Fibroblast of lung (primary cell): ENCODE measurements around the gene RFNG. TPM values are rescaled to one million over a fixed set of nuclear protein-coding genes. Genes with fewer than 3 reads are reported as not detected.

Experiments used
- DNase-seq, 2 donors: peaks; one replicate each; pipeline versions ENCODE4 v3.0.0 to v3.0.0-alpha.2; 2010; ENCODE audit warnings: low read depth in 2 of 2
- H2AFZ ChIP-seq: 2 replicates; pipeline ENCODE4 v1.5.1; 2012; ENCODE audit warnings: low read length, control low read depth, inconsistent platforms
- H3K27ac ChIP-seq: 2 replicates; pipeline ENCODE4 v1.5.1; 2011; ENCODE audit warnings: low read length, control low read depth; ENCODE audit not compliant: insufficient read depth
- H3K27me3 ChIP-seq: 2 replicates; pipeline ENCODE4 v1.5.1; 2011; ENCODE audit warnings: mild to moderate bottlenecking, low read length; ENCODE audit not compliant: control insufficient read depth, insufficient read depth
- H3K36me3 ChIP-seq: 2 replicates; pipeline ENCODE4 v1.5.1; 2011; ENCODE audit warnings: low read length; ENCODE audit not compliant: control insufficient read depth, insufficient read depth
- H3K4me1 ChIP-seq: 2 replicates; pipeline ENCODE4 v1.5.1; 2011; ENCODE audit warnings: low read length; ENCODE audit not compliant: control insufficient read depth, insufficient read depth; ENCODE audit errors: extremely low read depth
- H3K4me2 ChIP-seq: 2 replicates; pipeline ENCODE4 v1.5.1; 2011; ENCODE audit warnings: low read length, control low read depth; ENCODE audit not compliant: insufficient read depth; ENCODE audit errors: extremely low read depth
- H3K4me3 ChIP-seq, 4 experiments: fragments of 200-600 bp in 1 of 4; sonication (generic) in 1 of 4; replicated peaks in 1 of 4; 2 replicates each; pipeline ENCODE4 v1.5.1; 2011 to 2016; ENCODE audit warnings: low read length in 4 of 4, low read depth in 3 of 4, mild to moderate bottlenecking in 3 of 4, control low read depth in 2 of 4, inconsistent platforms in 1 of 4, mixed read lengths in 1 of 4; ENCODE audit not compliant: insufficient read depth in 1 of 4; ENCODE audit errors: control extremely low read depth in 1 of 4
- H3K79me2 ChIP-seq: 2 replicates; pipeline ENCODE4 v1.5.1; 2012; ENCODE audit warnings: mild to moderate bottlenecking, low read length, inconsistent platforms; ENCODE audit not compliant: control insufficient read depth, insufficient read depth
- H3K9ac ChIP-seq: 2 replicates; pipeline ENCODE4 v1.5.1; 2011; ENCODE audit warnings: mild to moderate bottlenecking, low read length, control low read depth; ENCODE audit not compliant: insufficient read depth
- H3K9me3 ChIP-seq: 2 replicates; pipeline ENCODE4 v1.5.1; 2012; ENCODE audit warnings: low read depth, low read length; ENCODE audit not compliant: control insufficient read depth, insufficient read depth
- H4K20me1 ChIP-seq: 2 replicates; pipeline ENCODE4 v1.5.1; 2011; ENCODE audit warnings: low read length; ENCODE audit not compliant: control insufficient read depth, insufficient read depth; ENCODE audit errors: extremely low read depth
- EZH2 ChIP-seq: IDR thresholded peaks from 2 replicates; pipeline ENCODE4 v1.5.1; 2012; ENCODE audit warnings: low read length, control low read depth, mild to moderate bottlenecking; ENCODE audit errors: missing control alignments
- polyA plus RNA-seq, 2 donors: library from polyadenylated mRNA; depleted of rRNA in 1 of 2; stranded (reverse) in 1 of 2; unstranded in 1 of 2; fragments of >200 nt; gene quantifications; 2 replicates each; pipeline ENCODE4 v1.2.1, GENCODE V29; 2011 to 2012; ENCODE audit warnings: missing spikeins in 1 of 2
- total RNA-seq: library from RNA; depleted of rRNA; stranded (reverse); fragments of >200 nt; gene quantifications from 2 replicates; pipeline ENCODE4 v1.2.1, GENCODE V29; 2014
- TF ChIP-seq, protein P1 (sequence below), 2 donors: IDR thresholded peaks in 1 of 2; conservative IDR thresholded peaks in 1 of 2; 1 replicate in 1 of 2; 2 replicates in 1 of 2; pipeline ENCODE4 v1.5.1; 2011 to 2012; ENCODE audit warnings: low read length in 2 of 2, control low read depth in 1 of 2, inconsistent platforms in 1 of 2, low read depth in 1 of 2, mild to moderate bottlenecking in 1 of 2

Gene RFNG
- total and polyA plus RNA-seq, 2 donors (not counting 1 experiment from before 2014, with no cell fraction given): 14.5 to 48.9 TPM

DNA sequence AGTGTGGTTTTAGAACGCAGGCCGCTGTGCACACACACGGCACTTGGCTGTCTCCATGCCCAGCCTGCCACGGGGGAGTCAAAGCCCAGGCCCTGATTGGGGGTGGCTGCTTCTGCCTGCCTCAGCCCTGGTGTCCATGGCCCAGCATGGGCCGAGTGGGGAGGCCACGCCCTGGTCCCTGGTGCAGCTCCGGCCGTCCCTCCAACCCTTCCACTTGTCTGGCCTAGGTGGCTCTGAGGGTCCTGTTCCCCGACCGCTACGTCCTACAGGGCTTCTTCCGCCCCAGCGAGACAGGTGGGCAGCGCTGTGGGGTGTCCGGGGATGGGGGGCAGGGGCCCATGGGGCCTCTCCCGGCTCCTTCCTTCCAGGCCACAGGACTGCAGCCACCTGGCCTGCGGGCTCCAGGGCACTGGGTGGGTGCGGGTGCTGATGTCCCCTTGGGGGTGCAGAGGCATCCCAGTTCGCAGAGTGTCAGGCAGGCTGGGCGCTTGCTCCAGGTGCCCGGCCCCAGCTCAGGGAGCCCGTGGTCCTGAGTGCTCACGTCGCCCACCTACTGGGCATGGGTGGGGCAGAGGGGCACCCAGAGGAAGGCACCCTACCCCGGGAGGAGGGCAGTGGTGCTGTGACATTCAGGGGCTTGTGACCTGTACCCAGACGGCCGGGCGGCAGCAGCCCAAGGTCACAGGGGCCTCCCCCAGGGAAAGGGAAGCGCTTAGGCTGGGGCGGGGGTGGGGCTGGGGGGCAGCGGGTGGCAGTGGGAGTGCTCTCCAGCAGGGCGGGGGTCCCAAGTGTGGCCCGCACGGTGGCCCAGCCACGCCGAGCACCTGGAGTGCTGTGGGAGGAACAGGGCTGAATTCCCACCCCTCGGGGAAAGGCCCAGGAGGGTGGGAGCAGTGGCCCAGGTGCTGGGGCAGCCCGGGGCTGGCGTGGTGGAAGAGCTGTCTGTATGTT, 40.8 kb downstream of the RFNG start:
- no peak overlapping the region for H3K9ac ChIP-seq
- TF ChIP-seq EZH2: no peak
- TF ChIP-seq, protein P1, sequence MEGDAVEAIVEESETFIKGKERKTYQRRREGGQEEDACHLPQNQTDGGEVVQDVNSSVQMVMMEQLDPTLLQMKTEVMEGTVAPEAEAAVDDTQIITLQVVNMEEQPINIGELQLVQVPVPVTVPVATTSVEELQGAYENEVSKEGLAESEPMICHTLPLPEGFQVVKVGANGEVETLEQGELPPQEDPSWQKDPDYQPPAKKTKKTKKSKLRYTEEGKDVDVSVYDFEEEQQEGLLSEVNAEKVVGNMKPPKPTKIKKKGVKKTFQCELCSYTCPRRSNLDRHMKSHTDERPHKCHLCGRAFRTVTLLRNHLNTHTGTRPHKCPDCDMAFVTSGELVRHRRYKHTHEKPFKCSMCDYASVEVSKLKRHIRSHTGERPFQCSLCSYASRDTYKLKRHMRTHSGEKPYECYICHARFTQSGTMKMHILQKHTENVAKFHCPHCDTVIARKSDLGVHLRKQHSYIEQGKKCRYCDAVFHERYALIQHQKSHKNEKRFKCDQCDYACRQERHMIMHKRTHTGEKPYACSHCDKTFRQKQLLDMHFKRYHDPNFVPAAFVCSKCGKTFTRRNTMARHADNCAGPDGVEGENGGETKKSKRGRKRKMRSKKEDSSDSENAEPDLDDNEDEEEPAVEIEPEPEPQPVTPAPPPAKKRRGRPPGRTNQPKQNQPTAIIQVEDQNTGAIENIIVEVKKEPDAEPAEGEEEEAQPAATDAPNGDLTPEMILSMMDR (conservative IDR thresholded peaks at IDR 0.05 in 1 of 2, IDR thresholded peaks at IDR 0.05 in 1 of 2; ENCODE audit: low read depth in 1 of 2, low read length in 2 of 2): no peak
- H3K27ac ChIP-seq: no peak overlapping the region
- no peaks in the 10 kb centered on the region for H4K20me1 ChIP-seq
- no peak for DNase-seq
- H3K4me1 ChIP-seq: peaks cover 10% of the 10 kb centered on the region
- H3K36me3 ChIP-seq: no peaks in the 10 kb centered on the region
- no peaks in the 10 kb centered on the region for H3K27me3 ChIP-seq
- H2AFZ ChIP-seq: no peak overlapping the region
- no peak overlapping the region for H3K4me3 ChIP-seq
- H3K9me3 ChIP-seq: no peaks in the 10 kb centered on the region
- no peak overlapping the region for H3K4me2 ChIP-seq
- no peaks in the 10 kb centered on the region for H3K79me2 ChIP-seq

DNA sequence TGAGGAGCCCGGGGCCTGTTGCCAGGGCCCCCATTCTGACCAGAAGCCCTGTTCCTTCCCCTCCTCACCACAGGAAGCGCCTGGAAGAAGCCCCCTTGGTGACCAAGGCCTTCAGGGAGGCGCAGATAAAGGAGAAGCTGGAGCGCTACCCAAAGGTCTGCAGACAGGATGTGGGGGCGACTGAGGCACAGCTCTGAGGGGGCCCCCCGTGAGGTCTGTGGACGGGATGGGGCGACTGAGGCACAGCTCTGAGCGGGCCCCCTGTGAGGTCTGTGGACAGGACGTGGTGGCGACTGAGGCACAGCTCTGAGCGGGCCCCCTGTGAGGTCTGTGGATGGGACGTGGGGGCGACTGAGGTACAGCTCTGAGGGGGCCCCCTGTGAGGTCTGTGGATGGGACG, 42.2 kb downstream of the RFNG start:
- no peak for DNase-seq
- Histone ChIP-seq H3K36me3 (no peaks in the 10 kb centered on the region), H3K27ac (no peak overlapping the region), H2AFZ (no peak overlapping the region), H3K9ac (no peak overlapping the region), H3K79me2 (no peaks in the 10 kb centered on the region), H3K9me3 (no peaks in the 10 kb centered on the region), H3K4me2 (no peak overlapping the region), H4K20me1 (no peaks in the 10 kb centered on the region), H3K4me3 (no peak overlapping the region), H3K27me3 (no peaks in the 10 kb centered on the region), H3K4me1 (peaks cover 13% of the 10 kb centered on the region)
- TF ChIP-seq, protein P1 (conservative IDR thresholded peaks at IDR 0.05 in 1 of 2, IDR thresholded peaks at IDR 0.05 in 1 of 2; ENCODE audit: low read depth in 1 of 2, low read length in 2 of 2): no peak
- TF ChIP-seq EZH2: no peak

DNA sequence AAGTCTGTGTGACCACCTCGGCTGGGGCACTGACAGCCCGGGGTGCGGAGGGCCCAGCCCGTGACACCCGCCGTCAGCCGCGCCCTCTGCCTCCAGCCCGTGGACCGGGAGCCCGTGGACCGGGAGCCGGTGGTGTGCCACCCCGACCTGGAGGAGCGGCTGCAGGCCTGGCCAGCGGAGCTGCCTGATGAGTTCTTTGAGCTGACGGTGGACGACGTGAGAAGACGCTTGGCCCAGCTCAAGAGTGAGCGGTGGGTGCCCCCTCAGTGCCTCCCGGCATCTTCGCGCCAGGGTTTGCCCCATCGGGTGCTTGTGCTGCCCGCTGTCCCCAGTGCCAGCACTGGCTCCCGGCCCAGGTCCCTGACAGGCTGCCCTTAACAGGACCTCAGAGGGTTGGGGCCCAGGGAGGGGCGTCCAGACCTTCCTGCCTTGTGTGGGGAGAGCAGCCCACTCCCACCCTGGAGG, 42.6 kb downstream of the RFNG start:
- no peaks in the 10 kb centered on the region for H3K27me3 ChIP-seq
- TF ChIP-seq, protein P1 (conservative IDR thresholded peaks at IDR 0.05 in 1 of 2, IDR thresholded peaks at IDR 0.05 in 1 of 2; ENCODE audit: low read depth in 1 of 2, low read length in 2 of 2): no peak
- TF ChIP-seq EZH2: no peak
- DNase-seq: no peak
- no peak overlapping the region for H3K27ac ChIP-seq
- H3K9ac ChIP-seq: no peak overlapping the region
- no peaks in the 10 kb centered on the region for H4K20me1 ChIP-seq
- no peaks in the 10 kb centered on the region for H3K79me2 ChIP-seq
- no peaks in the 10 kb centered on the region for H3K36me3 ChIP-seq
- H3K4me1 ChIP-seq: peaks cover 18% of the 10 kb centered on the region
- no peaks in the 10 kb centered on the region for H3K9me3 ChIP-seq
- no peak overlapping the region for H2AFZ ChIP-seq
- H3K4me2 ChIP-seq: no peak overlapping the region
- H3K4me3 ChIP-seq: no peak overlapping the region
